ENCODE measurements around the gene SPINT2.

DNA sequence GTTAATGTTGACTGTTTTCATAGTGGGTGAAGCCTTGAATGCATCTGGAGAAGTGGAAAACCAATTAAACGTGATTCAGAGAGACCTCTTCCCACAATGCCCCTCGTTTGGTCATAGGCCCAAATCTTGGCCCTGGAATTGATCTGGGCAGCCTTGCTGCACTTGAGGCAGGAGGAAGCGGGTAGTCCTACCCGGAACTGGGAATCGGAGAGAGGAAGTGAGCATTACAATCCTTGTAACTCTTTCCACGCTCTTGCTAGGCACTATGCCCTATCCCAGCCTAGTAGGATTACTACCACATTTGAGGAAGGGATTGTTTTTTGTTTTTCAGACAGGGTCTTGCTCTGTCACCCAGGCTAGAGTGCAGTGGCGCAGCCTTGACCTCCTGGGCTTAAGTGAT is 58.9 kb downstream of the SPINT2 start:
- TF ChIP-seq POLR2A (IDR thresholded peaks at IDR 0.05), result no peak
- TF ChIP-seq, protein P1, sequence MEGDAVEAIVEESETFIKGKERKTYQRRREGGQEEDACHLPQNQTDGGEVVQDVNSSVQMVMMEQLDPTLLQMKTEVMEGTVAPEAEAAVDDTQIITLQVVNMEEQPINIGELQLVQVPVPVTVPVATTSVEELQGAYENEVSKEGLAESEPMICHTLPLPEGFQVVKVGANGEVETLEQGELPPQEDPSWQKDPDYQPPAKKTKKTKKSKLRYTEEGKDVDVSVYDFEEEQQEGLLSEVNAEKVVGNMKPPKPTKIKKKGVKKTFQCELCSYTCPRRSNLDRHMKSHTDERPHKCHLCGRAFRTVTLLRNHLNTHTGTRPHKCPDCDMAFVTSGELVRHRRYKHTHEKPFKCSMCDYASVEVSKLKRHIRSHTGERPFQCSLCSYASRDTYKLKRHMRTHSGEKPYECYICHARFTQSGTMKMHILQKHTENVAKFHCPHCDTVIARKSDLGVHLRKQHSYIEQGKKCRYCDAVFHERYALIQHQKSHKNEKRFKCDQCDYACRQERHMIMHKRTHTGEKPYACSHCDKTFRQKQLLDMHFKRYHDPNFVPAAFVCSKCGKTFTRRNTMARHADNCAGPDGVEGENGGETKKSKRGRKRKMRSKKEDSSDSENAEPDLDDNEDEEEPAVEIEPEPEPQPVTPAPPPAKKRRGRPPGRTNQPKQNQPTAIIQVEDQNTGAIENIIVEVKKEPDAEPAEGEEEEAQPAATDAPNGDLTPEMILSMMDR (IDR thresholded peaks at IDR 0.05), result no peak
